ENCODE measurements around the gene ZNF469.

ZNF469 gene

GRCh38 chr16:88391144-88391850 is 8.5 kb downstream of the ZNF469 start:
- DNase-seq (ENCODE audit: low read depth in 2 of 2): no peak

- DNase-seq (ENCODE audit: low read depth in 2 of 2): no peak
These were observed 9.4 kb downstream of the ZNF469 start for GRCh38 chr16:88392111-88392510.

- no peak for DNase-seq (ENCODE audit: low read depth in 2 of 2)
These were observed 9.9 kb downstream of the ZNF469 start for GRCh38 chr16:88392616-88393015.

GRCh38 chr16:88393034-88393433 is 10.3 kb downstream of the ZNF469 start:
- DNase-seq (ENCODE audit: low read depth in 2 of 2): no peak

- DNase-seq (ENCODE audit: low read depth in 2 of 2): no peak
These were observed 10.8 kb downstream of the ZNF469 start for GRCh38 chr16:88393571-88393970.

- DNase-seq (ENCODE audit: low read depth in 2 of 2): no peak
These were observed 11.7 kb downstream of the ZNF469 start for GRCh38 chr16:88394426-88394825.

- no peak for DNase-seq (ENCODE audit: low read depth in 2 of 2)
These were observed 13.2 kb downstream of the ZNF469 start for GRCh38 chr16:88395669-88396584.

- no peak for DNase-seq (ENCODE audit: low read depth in 2 of 2)
These were observed 15.6 kb downstream of the ZNF469 start for GRCh38 chr16:88398170-88398873.

GRCh38 chr16:88398874-88399178 is 16.1 kb downstream of the ZNF469 start:
- DNase-seq (ENCODE audit: low read depth in 2 of 2): no peak

GRCh38 chr16:88400186-88400585 is 17.4 kb downstream of the ZNF469 start:
- no peak for DNase-seq (ENCODE audit: low read depth in 2 of 2)

- DNase-seq (ENCODE audit: low read depth in 2 of 2): no peak
These were observed 19.0 kb downstream of the ZNF469 start for GRCh38 chr16:88401604-88402246.

- DNase-seq (ENCODE audit: low read depth in 2 of 2): no peak
These were observed 19.9 kb downstream of the ZNF469 start for GRCh38 chr16:88402551-88403240.

GRCh38 chr16:88403794-88404581 is 21.2 kb downstream of the ZNF469 start:
- DNase-seq (ENCODE audit: low read depth in 2 of 2): no peak

GRCh38 chr16:88404769-88405168 is 22.0 kb downstream of the ZNF469 start:
- no peak for DNase-seq (ENCODE audit: low read depth in 2 of 2)

GRCh38 chr16:88405216-88406060 is 22.7 kb downstream of the ZNF469 start:
- DNase-seq (ENCODE audit: low read depth in 2 of 2): no peak

GRCh38 chr16:88406096-88407041 is 23.6 kb downstream of the ZNF469 start:
- no peak for DNase-seq (ENCODE audit: low read depth in 2 of 2)

GRCh38 chr16:88407042-88407420 is 24.3 kb downstream of the ZNF469 start:
- no peak for DNase-seq (ENCODE audit: low read depth in 2 of 2)

GRCh38 chr16:88407807-88408206 is 25.0 kb downstream of the ZNF469 start:
- no peak for DNase-seq (ENCODE audit: low read depth in 2 of 2)

Measured in stimulated activated CD4-positive, alpha-beta T cell treated with anti-CD3 and anti-CD28 coated beads, Interleukin-15, amount 100 ng/mL, for 48 hours (primary cell).